Measurements from ENCODE around the gene SPEG. TPM values are rescaled to one million over a fixed set of nuclear protein-coding genes. Genes with fewer than 3 reads are reported as not detected.
"Not testable (repeated sequence)": the region's sequence is repeated elsewhere in the genome, so short reads cannot be mapped to it uniquely, and the experiment has no call there.

Gene SPEG
- total RNA-seq, 4 donors from 2014 or later, result 6.7 to 10.2 (median 8.1) TPM

DNA sequence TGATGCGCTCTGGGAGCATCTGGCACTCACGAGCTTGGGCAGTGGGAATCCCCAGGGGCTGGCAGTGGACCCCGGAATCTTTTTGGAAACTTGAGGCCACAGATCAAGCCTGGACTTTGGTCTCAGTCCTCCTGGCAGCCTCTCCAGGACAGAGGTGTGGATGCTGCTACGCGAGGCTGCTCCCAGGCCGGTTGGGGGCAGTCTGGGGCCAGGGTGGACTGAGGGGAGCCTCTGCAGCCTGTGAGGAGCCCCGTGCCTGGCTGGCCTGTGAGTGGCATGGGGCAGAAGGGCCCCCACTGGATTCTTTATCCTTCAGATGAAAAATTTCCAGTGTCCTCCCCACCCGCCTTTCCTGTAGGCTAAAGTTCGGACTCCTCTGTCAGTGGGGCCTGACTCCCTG is 29.2 kb upstream of the SPEG start:
- no peaks in the 10 kb centered on the region for H3K27me3 ChIP-seq
- H3K36me3 ChIP-seq, result no peaks in the 10 kb centered on the region
- no peaks in the 10 kb centered on the region for H3K4me1 ChIP-seq
- H3K9me3 ChIP-seq, result no peaks in the 10 kb centered on the region
- TF ChIP-seq, protein P1, sequence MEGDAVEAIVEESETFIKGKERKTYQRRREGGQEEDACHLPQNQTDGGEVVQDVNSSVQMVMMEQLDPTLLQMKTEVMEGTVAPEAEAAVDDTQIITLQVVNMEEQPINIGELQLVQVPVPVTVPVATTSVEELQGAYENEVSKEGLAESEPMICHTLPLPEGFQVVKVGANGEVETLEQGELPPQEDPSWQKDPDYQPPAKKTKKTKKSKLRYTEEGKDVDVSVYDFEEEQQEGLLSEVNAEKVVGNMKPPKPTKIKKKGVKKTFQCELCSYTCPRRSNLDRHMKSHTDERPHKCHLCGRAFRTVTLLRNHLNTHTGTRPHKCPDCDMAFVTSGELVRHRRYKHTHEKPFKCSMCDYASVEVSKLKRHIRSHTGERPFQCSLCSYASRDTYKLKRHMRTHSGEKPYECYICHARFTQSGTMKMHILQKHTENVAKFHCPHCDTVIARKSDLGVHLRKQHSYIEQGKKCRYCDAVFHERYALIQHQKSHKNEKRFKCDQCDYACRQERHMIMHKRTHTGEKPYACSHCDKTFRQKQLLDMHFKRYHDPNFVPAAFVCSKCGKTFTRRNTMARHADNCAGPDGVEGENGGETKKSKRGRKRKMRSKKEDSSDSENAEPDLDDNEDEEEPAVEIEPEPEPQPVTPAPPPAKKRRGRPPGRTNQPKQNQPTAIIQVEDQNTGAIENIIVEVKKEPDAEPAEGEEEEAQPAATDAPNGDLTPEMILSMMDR (IDR thresholded peaks at IDR 0.05), result no peak
- TF ChIP-seq POLR2A (IDR thresholded peaks at IDR 0.05) (no peak), EP300 (IDR thresholded peaks at IDR 0.05) (no peak)
- DNase-seq (ENCODE audit: low spot score in 2 of 2), result no peak
- WGBS, 2 donors, result 74 to 79% methylated on average over 9 of the region's 9 CpGs
- H3K27ac ChIP-seq, result no peak overlapping the region
- H3K4me3 ChIP-seq, result no peak overlapping the region

DNA sequence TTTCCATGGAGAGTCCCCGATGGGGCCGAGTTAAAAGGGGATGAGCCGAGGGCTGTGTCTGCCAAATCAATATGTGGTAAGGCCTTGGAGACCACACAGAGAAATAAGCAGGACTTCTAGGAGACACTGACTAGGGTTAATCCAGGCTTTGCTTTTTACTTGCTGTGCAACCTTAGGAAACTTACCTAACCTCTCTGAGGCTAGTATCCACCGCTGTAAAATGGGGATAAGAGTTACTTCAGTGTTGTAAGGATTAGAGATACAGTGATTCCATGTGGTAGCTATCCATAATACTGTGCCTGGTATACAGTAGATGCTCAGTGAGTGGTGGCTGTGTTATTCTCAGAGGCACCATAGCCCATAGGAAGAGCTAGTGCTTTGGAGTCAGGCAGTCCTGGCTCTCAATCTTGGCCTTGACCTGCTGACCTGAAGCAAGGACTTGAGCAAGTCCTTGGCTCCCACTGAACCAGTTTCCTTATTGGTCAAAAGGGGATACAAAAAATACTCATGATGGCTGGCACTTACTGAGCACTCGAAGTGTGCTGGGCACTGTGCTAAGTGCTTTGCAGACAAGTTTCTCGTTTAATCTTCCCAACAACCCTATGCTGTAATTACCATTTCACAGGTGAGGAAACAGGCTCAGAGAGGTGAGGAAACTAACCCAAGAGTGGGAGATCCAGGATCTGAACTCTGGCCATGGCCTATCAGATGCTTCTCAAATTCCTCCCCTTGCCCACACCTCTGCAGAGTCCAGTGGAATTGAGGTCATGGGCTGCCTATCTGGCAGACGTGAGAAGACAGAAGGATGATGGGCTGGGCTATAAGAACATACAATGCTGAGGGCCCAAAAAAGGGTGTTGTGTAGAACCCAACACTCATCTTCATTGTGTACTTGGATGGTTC is 28.4 kb upstream of the SPEG start:
- WGBS, 2 donors, result 83 to 90% methylated on average over 7 of the region's 7 CpGs
- H3K9me3 ChIP-seq, result no peaks in the 10 kb centered on the region
- no peak overlapping the region for H3K27ac ChIP-seq
- H3K4me1 ChIP-seq, result no peaks in the 10 kb centered on the region
- DNase-seq (ENCODE audit: low spot score in 2 of 2), result no peak
- H3K4me3 ChIP-seq, result no peak overlapping the region
- H3K27me3 ChIP-seq, result peaks cover 0 to 2% of the 10 kb centered on the region in 2 donors
- TF ChIP-seq EP300 (IDR thresholded peaks at IDR 0.05) (no peak), POLR2A (IDR thresholded peaks at IDR 0.05) (no peak)
- TF ChIP-seq, protein P1 (IDR thresholded peaks at IDR 0.05), result no peak
- H3K36me3 ChIP-seq, result no peaks in the 10 kb centered on the region

GRCh38 chr2:219406861-219407230 is 27.8 kb upstream of the SPEG start:
- no peak overlapping the region for H3K27ac ChIP-seq
- DNase-seq (ENCODE audit: low spot score in 2 of 2), result no peak
- TF ChIP-seq, protein P1 (IDR thresholded peaks at IDR 0.05), result no peak
- TF ChIP-seq EP300 (IDR thresholded peaks at IDR 0.05) (no peak), POLR2A (IDR thresholded peaks at IDR 0.05) (no peak)
- no peaks in the 10 kb centered on the region for H3K36me3 ChIP-seq
- H3K9me3 ChIP-seq, result peaks cover 0 to 4% (median 0%) of the 10 kb centered on the region in 4 donors
- WGBS, 2 donors, result 67 to 69% methylated on average over 3 of the region's 3 CpGs
- H3K27me3 ChIP-seq, result peaks cover 0 to 8% of the 10 kb centered on the region in 2 donors
- no peaks in the 10 kb centered on the region for H3K4me1 ChIP-seq
- H3K4me3 ChIP-seq, result no peak overlapping the region

- H3K9me3 ChIP-seq, H3K4me1 ChIP-seq: not testable (repeated sequence)
Measured at GRCh38 chr2:219407343-219407742, 27.3 kb upstream of the SPEG start.

DNA sequence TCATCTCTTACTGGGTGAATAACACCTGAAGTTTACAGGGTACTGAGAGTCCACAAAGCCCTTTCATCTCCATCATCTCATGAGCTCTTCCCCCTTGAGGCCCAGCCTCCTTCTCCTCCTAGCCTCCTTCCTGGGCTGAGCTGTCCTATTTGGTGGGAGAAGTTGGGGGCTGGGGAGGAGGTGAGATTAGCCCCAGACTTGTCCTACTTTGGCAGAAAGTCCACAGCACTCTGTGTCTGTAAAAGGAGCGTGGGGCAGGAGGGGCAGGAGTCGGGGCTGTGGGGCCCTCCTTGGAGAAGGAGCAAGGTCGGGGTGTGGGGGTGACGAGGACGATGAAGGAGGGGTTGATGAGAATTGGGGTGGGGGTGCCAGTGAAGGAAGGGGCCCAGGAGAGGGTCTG is 26.4 kb upstream of the SPEG start:
- no peak for DNase-seq (ENCODE audit: low spot score in 2 of 2)
- 72 to 81% methylated on average over 5 of the region's 5 CpGs for WGBS, 2 donors
- Histone ChIP-seq H3K4me1 (no peaks in the 10 kb centered on the region), H3K27me3 (peaks cover 0 to 16% of the 10 kb centered on the region in 2 donors), H3K9me3 (peaks cover 0 to 16% (median 2%) of the 10 kb centered on the region in 4 donors), H3K4me3 (no peak overlapping the region), H3K36me3 (no peaks in the 10 kb centered on the region), H3K27ac (no peak overlapping the region)
- TF ChIP-seq, protein P1 (IDR thresholded peaks at IDR 0.05), result no peak
- TF ChIP-seq EP300 (IDR thresholded peaks at IDR 0.05) (no peak), POLR2A (IDR thresholded peaks at IDR 0.05) (no peak)

More at GRCh38 chr2:219407343-219407742, 27.3 kb upstream of the SPEG start:
- DNase-seq (ENCODE audit: low spot score in 2 of 2); H3K27me3 ChIP-seq; H3K27ac ChIP-seq; H3K36me3 ChIP-seq; H3K4me3 ChIP-seq: not testable (repeated sequence)
- WGBS, 2 donors, result 61 to 71% methylated on average over 5 of the region's 5 CpGs

All from tibial nerve (tissue), 4 donors.